OCI-LY7 (cell line): Measurements from ENCODE around the gene TNFRSF11A. TPM values are rescaled to one million over a fixed set of nuclear protein-coding genes. Genes with fewer than 3 reads are reported as not detected.

ENCODE experiments used
- BruUV-seq: library from RNA; stranded (reverse); fragments of 400-500 nt; replicated peaks from 2 replicates; lab custom pipeline; 2021; lab: Mats Ljungman, UMichigan
- CTCF ChIA-PET: fragments of 300-600 bp; sonication (Branson Sonifier 250); formaldehyde crosslinking; loops from one replicate; lab custom pipeline; 2022; ENCODE audit warnings: antibody characterized with exemption; ENCODE audit not compliant: unreplicated experiment; lab: Charles Lee
- POLR2A ChIA-PET: fragments of 300-600 bp; sonication (Branson Sonifier 250); formaldehyde crosslinking; loops from one replicate; lab custom pipeline; 2022; ENCODE audit warnings: antibody characterized with exemption; lab: Charles Lee
- DNase-seq: peaks from one replicate; pipeline ENCODE4 v3.0.0-alpha.2; 2015; ENCODE audit warnings: low spot score
- H2AFZ ChIP-seq: fragments of 200-600 bp; sonication (generic), shearing (Covaris generic); 2 replicates; pipeline ENCODE4 v1.6.1; 2014; ENCODE audit warnings: mild to moderate bottlenecking, antibody characterized with exemption, low read length, moderate library complexity
- H3K27ac ChIP-seq: fragments of 200-600 bp; sonication (generic); 2 replicates; pipeline ENCODE4 v1.5.1; 2014; ENCODE audit warnings: mixed run types, low read depth, mild to moderate bottlenecking, moderate library complexity, low read length, inconsistent platforms; ENCODE audit not compliant: poor library complexity, severe bottlenecking
- H3K36me3 ChIP-seq: fragments of 200-600 bp; sonication (generic); 2 replicates; pipeline ENCODE4 v1.6.1; 2014; ENCODE audit warnings: mild to moderate bottlenecking, antibody characterized with exemption, low read length, moderate library complexity, mixed read lengths; ENCODE audit not compliant: insufficient read depth
- H3K4me1 ChIP-seq: fragments of 200-600 bp; sonication (generic); 2 replicates; pipeline ENCODE4 v1.5.1; 2014; ENCODE audit warnings: mild to moderate bottlenecking, low read length; ENCODE audit not compliant: insufficient read depth, poor library complexity, severe bottlenecking
- H3K4me2 ChIP-seq: fragments of 200-600 bp; sonication (generic); 2 replicates; pipeline ENCODE4 v1.6.1; 2014; ENCODE audit warnings: mild to moderate bottlenecking, low read length
- H3K4me3 ChIP-seq: fragments of 200-600 bp; sonication (generic); 2 replicates; pipeline ENCODE4 v1.5.1; 2014; ENCODE audit warnings: mild to moderate bottlenecking, low read depth, low read length; ENCODE audit not compliant: poor library complexity, severe bottlenecking
- H3K79me2 ChIP-seq: fragments of 200-600 bp; sonication (generic); 2 replicates; pipeline ENCODE4 v1.6.1; 2016; ENCODE audit warnings: low read depth, mild to moderate bottlenecking, low read length, moderate library complexity, mixed read lengths; ENCODE audit not compliant: insufficient read depth
- H3K9me2 ChIP-seq: fragments of 200-600 bp; sonication (generic); 2 replicates; pipeline ENCODE4 v1.6.1; 2016; ENCODE audit warnings: mild to moderate bottlenecking, low read length, mixed read lengths; ENCODE audit not compliant: insufficient read depth
- H3K9me3 ChIP-seq: fragments of 200-600 bp; sonication (generic); 2 replicates; pipeline ENCODE4 v1.6.1; 2014; ENCODE audit warnings: mild to moderate bottlenecking, mixed run types, low read length, mixed read lengths
- H4K20me1 ChIP-seq: fragments of 200-600 bp; sonication (generic); 2 replicates; pipeline ENCODE4 v1.6.1; 2014; ENCODE audit warnings: mild to moderate bottlenecking, antibody characterized with exemption, low read length, moderate library complexity, mixed read lengths; ENCODE audit not compliant: insufficient read depth
- CTCF ChIP-seq: fragments of 200-600 bp; sonication (generic); conservative IDR thresholded peaks from 2 replicates; pipeline ENCODE4 v1.5.1; 2014; ENCODE audit warnings: mild to moderate bottlenecking, antibody characterized with exemption, low read length, moderate library complexity, mixed read lengths
- EZH2phosphoT487 ChIP-seq: fragments of 200-600 bp; sonication (generic); IDR thresholded peaks from 2 replicates; pipeline ENCODE4 v1.6.1; 2018; ENCODE audit warnings: low read depth, borderline replicate concordance, mild to moderate bottlenecking, mixed run types, antibody characterized with exemption, low read length, moderate library complexity, mixed read lengths
- intact Hi-C: fragments of 100-400 bp; cut with micrococcal nuclease; formaldehyde crosslinking; loops from one replicate; pipeline ENCODE4 v1.10.0; 2022; ENCODE audit not compliant: unreplicated experiment
- total RNA-seq, 2 experiments: library from RNA; depleted of rRNA in 1 of 2; stranded (reverse); fragments of >200 nt in 1 of 2; shearing (Covaris generic) in 1 of 2; gene quantifications; 2 replicates each; pipeline ENCODE4 v1.2.3, GENCODE V29; 2014 to 2022

TNFRSF11A gene
- total RNA-seq, 2 experiments from 2014 or later, result not detected

- Histone ChIP-seq H3K4me2 (no peak overlapping the region), H2AFZ (no peak overlapping the region), H3K4me1 (peaks cover under 1% of the 10 kb centered on the region), H3K36me3 (no peaks in the 10 kb centered on the region), H3K9me2 (no peaks in the 10 kb centered on the region), H3K79me2 (no peaks in the 10 kb centered on the region), H4K20me1 (no peaks in the 10 kb centered on the region), H3K9me3 (no peaks in the 10 kb centered on the region), H3K27ac (no peak overlapping the region), H3K4me3 (no peak overlapping the region)
- TF ChIP-seq EZH2phosphoT487 (no peak), CTCF (no peak)
- ChIA-PET POLR2A (interaction anchor here (0.6 kb wide), 1 partner anchor 21 kb away, joined by 4 read pairs; no protein-coding TSS in a partner anchor), CTCF (no interaction called here)
- DNase-seq, result no peak
- intact Hi-C loops, result no loop called here
- no TSS peak for BruUV-seq
These were observed 79.8 kb downstream of the TNFRSF11A start for GRCh38 chr18:62404881-62405280.

GRCh38 chr18:62407660-62408059, 82.5 kb downstream of the TNFRSF11A start:
- no peaks in the 10 kb centered on the region for H3K9me3 ChIP-seq
- no peak overlapping the region for H2AFZ ChIP-seq
- no peak overlapping the region for H3K4me3 ChIP-seq
- no peaks in the 10 kb centered on the region for H3K36me3 ChIP-seq
- H3K4me2 ChIP-seq, result no peak overlapping the region
- ChIA-PET CTCF (no interaction called here), POLR2A (interaction anchor here (0.7 kb wide), 1 partner anchor 43 kb away, joined by 3 read pairs; no protein-coding TSS in a partner anchor)
- intact Hi-C loops, result no loop called here
- TF ChIP-seq EZH2phosphoT487, result no peak
- no peak for TF ChIP-seq CTCF
- H4K20me1 ChIP-seq, result no peaks in the 10 kb centered on the region
- H3K27ac ChIP-seq, result no peak overlapping the region
- BruUV-seq, result no TSS peak
- no peak for DNase-seq
- no peaks in the 10 kb centered on the region for H3K9me2 ChIP-seq
- H3K4me1 ChIP-seq, result no peaks in the 10 kb centered on the region
- H3K79me2 ChIP-seq, result no peaks in the 10 kb centered on the region

DNA sequence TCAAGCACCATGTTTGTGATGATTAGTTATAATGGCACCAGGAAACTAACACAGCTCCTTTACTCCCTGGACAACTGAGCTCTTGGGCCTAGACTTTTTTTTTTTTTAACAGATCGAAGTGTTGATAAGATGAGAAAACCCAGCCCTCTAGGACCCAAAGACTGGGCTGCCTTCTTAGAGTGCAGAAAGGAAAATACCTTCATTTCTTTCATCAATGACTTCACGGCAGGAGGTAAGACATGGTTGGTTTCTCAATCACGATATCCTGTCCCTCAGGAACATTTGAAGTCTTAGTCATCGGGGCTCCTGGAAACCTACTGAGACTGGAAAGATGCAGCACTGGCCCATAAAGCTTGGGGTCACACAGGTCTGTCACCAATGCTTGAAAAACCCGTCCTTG, 84.7 kb downstream of the TNFRSF11A start:
- no peak overlapping the region for H3K27ac ChIP-seq
- H3K9me2 ChIP-seq, result no peaks in the 10 kb centered on the region
- H3K4me2 ChIP-seq, result no peak overlapping the region
- no peak overlapping the region for H2AFZ ChIP-seq
- H3K4me1 ChIP-seq, result no peaks in the 10 kb centered on the region
- ChIA-PET POLR2A (no interaction called here), CTCF (no interaction called here)
- DNase-seq, result no peak
- H3K36me3 ChIP-seq, result no peaks in the 10 kb centered on the region
- H4K20me1 ChIP-seq, result no peaks in the 10 kb centered on the region
- no peaks in the 10 kb centered on the region for H3K9me3 ChIP-seq
- no peak overlapping the region for H3K4me3 ChIP-seq
- intact Hi-C loops, result no loop called here
- no peaks in the 10 kb centered on the region for H3K79me2 ChIP-seq
- BruUV-seq, result no TSS peak
- no peak for TF ChIP-seq EZH2phosphoT487
- no peak for TF ChIP-seq CTCF
